ENCODE results near the gene PDE4D. TPM values are rescaled to one million over a fixed set of nuclear protein-coding genes. Genes with fewer than 3 reads are reported as not detected.

The PDE4D gene
- total RNA-seq, 6 experiments from 2014 or later, result 1.6 to 10.3 (median 5.6) TPM

- WGBS (ENCODE audit: insufficient coverage, low coverage, low lambda C conversion rate, missing lambda C conversion rate), result 63% methylated on average over 2 of the region's 2 CpGs
- Histone ChIP-seq H3K27me3 (no peaks in the 10 kb centered on the region), H3K27ac (no peak overlapping the region), H3K4me1 (no peaks in the 10 kb centered on the region), H3K9me3 (no peaks in the 10 kb centered on the region), H3K36me3 (no peaks in the 10 kb centered on the region), H3K4me3 (no peak overlapping the region)
- intact Hi-C loops (cut with DNase I), result no loop called here
- no peak for TF ChIP-seq POLR2A (IDR thresholded peaks at IDR 0.05)
- no peak for TF ChIP-seq CTCF (IDR thresholded peaks at IDR 0.05)
- DNase-seq (no peak), ATAC-seq (no peak)
Observed at GRCh38 chr5:59152701-59153245, 740.8 kb downstream of the PDE4D start.

- Histone ChIP-seq H3K36me3 (no peaks in the 10 kb centered on the region), H3K27me3 (no peaks in the 10 kb centered on the region), H3K9me3 (no peaks in the 10 kb centered on the region), H3K27ac (peak overlapping the region in 1 of 3 donors; percentile 5), H3K4me3 (no peak overlapping the region), H3K4me1 (no peaks in the 10 kb centered on the region)
- DNase-seq, result no peak
- intact Hi-C loops (cut with DNase I), result no loop called here
- 57% methylated on average over 2 of the region's 3 CpGs for WGBS (ENCODE audit: insufficient coverage, low coverage, low lambda C conversion rate, missing lambda C conversion rate)
- TF ChIP-seq CTCF (IDR thresholded peaks at IDR 0.05) (no peak), POLR2A (IDR thresholded peaks at IDR 0.05) (no peak)
- peak in 2 of 4 donors; percentile 34 to 87 for ATAC-seq
Observed at GRCh38 chr5:59151162-59151889, 742.2 kb downstream of the PDE4D start.

- H3K36me3 ChIP-seq, result no peaks in the 10 kb centered on the region
- no peaks in the 10 kb centered on the region for H3K27me3 ChIP-seq
- no peak overlapping the region for H3K4me3 ChIP-seq
- 100% methylated on average over 1 of the region's 1 CpG for WGBS (ENCODE audit: insufficient coverage, low coverage, low lambda C conversion rate, missing lambda C conversion rate)
- no peaks in the 10 kb centered on the region for H3K4me1 ChIP-seq
- H3K9me3 ChIP-seq, result no peaks in the 10 kb centered on the region
- DNase-seq (no peak), ATAC-seq (no peak)
- no peak overlapping the region for H3K27ac ChIP-seq
- intact Hi-C loops (cut with DNase I), result no loop called here
- TF ChIP-seq CTCF (IDR thresholded peaks at IDR 0.05) (no peak), POLR2A (IDR thresholded peaks at IDR 0.05) (no peak)
Observed at GRCh38 chr5:59149827-59150226, 743.7 kb downstream of the PDE4D start.

GRCh38 chr5:59149271-59149670, 744.3 kb downstream of the PDE4D start:
- H3K36me3 ChIP-seq, result no peaks in the 10 kb centered on the region
- no peak for DNase-seq
- no peaks in the 10 kb centered on the region for H3K4me1 ChIP-seq
- ATAC-seq, result no peak
- H3K27ac ChIP-seq, result no peak overlapping the region
- TF ChIP-seq POLR2A (IDR thresholded peaks at IDR 0.05) (no peak), CTCF (IDR thresholded peaks at IDR 0.05) (no peak)
- H3K4me3 ChIP-seq, result no peak overlapping the region
- 86% methylated on average over 4 of the region's 4 CpGs for WGBS (ENCODE audit: insufficient coverage, low coverage, low lambda C conversion rate, missing lambda C conversion rate)
- intact Hi-C loops (cut with DNase I), result no loop called here
- H3K9me3 ChIP-seq, result no peaks in the 10 kb centered on the region
- no peaks in the 10 kb centered on the region for H3K27me3 ChIP-seq

All from right lobe of liver (tissue), 6 donors.